HepG2 (cell line): ENCODE measurements around the gene KCTD13. TPM values are rescaled to one million over a fixed set of nuclear protein-coding genes. Genes with fewer than 3 reads are reported as not detected.

Experiments used
- AKAP8 ChIP-seq: sonication (generic); formaldehyde crosslinking; IDR thresholded peaks from 2 replicates; pipeline ENCODE4 v1.5.1; 2020; ENCODE audit warnings: mild to moderate bottlenecking, missing genetic modification reagents
- ARID2 ChIP-seq: sonication (generic); formaldehyde crosslinking; IDR thresholded peaks from 2 replicates; pipeline ENCODE4 v1.8.1; 2022; ENCODE audit warnings: mild to moderate bottlenecking, missing genetic modification reagents, borderline replicate concordance
- E2F2 ChIP-seq: sonication (generic); formaldehyde crosslinking; IDR thresholded peaks from 2 replicates; pipeline ENCODE4 v1.4.0; 2020; ENCODE audit warnings: missing genetic modification reagents, borderline replicate concordance
- HOXA7 ChIP-seq: sonication (generic); formaldehyde crosslinking; IDR thresholded peaks from 2 replicates; pipeline ENCODE4 v1.8.1; 2022; ENCODE audit warnings: mild to moderate bottlenecking, missing genetic modification reagents, moderate library complexity
- KAT2B ChIP-seq: fragments of 150-350 bp; IDR thresholded peaks from 2 replicates; pipeline ENCODE4 v1.6.1; 2014; ENCODE audit warnings: low read depth, low read length, borderline replicate concordance
- KLF12 ChIP-seq: sonication (generic); formaldehyde crosslinking; IDR thresholded peaks from 2 replicates; pipeline ENCODE4 v1.4.0; 2020; ENCODE audit warnings: missing genetic modification reagents, borderline replicate concordance
- MEIS1 ChIP-seq: sonication (generic); formaldehyde crosslinking; IDR thresholded peaks from 2 replicates; pipeline ENCODE4 v1.9.0; 2021; ENCODE audit warnings: mild to moderate bottlenecking, missing genetic modification reagents, moderate library complexity, borderline replicate concordance
- NBN ChIP-seq: fragments of 450-650 bp; conservative IDR thresholded peaks from 2 replicates; pipeline ENCODE4 v1.6.1; 2017
- NFE2L2 ChIP-seq: fragments of 150-350 bp; IDR thresholded peaks from 2 replicates; pipeline ENCODE4 v1.6.1; 2014; ENCODE audit warnings: low read length
- RARA ChIP-seq: IDR thresholded peaks from 2 replicates; pipeline ENCODE4 v1.6.1; 2016; ENCODE audit warnings: missing genetic modification reagents, missing compliant biosample characterization
- SATB2 ChIP-seq: sonication (generic); formaldehyde crosslinking; IDR thresholded peaks from 2 replicates; pipeline ENCODE4 v1.5.0; 2020; ENCODE audit warnings: missing genetic modification reagents
- ZMYM3 ChIP-seq: sonication (generic); formaldehyde crosslinking; IDR thresholded peaks from 2 replicates; pipeline ENCODE4 v1.5.1; 2020; ENCODE audit warnings: mild to moderate bottlenecking, missing genetic modification reagents
- ZNF205 ChIP-seq: IDR thresholded peaks from 2 replicates; pipeline ENCODE4 v1.6.1; 2018; ENCODE audit warnings: missing biosample characterization, missing genetic modification reagents
- ZNF274 ChIP-seq: sonication (generic); formaldehyde crosslinking; IDR thresholded peaks from 2 replicates; pipeline ENCODE4 v1.5.1; 2020; ENCODE audit warnings: mild to moderate bottlenecking, missing genetic modification reagents
- ZNF563 ChIP-seq: sonication (generic); formaldehyde crosslinking; IDR thresholded peaks from 2 replicates; pipeline ENCODE4 v1.8.0; 2022; ENCODE audit warnings: mild to moderate bottlenecking, moderate library complexity, missing genetic modification reagents
- ZNF724P ChIP-seq: sonication (generic); formaldehyde crosslinking; IDR thresholded peaks from 2 replicates; pipeline ENCODE4 v1.8.0; 2022; ENCODE audit warnings: missing genetic modification reagents, borderline replicate concordance
- ZNF770 ChIP-seq: sonication (generic); formaldehyde crosslinking; IDR thresholded peaks from 2 replicates; pipeline ENCODE4 v1.5.0; 2020; ENCODE audit warnings: mild to moderate bottlenecking, missing genetic modification reagents
- ZNF879 ChIP-seq: sonication (generic); formaldehyde crosslinking; IDR thresholded peaks from 2 replicates; pipeline ENCODE4 v1.8.1; 2023; ENCODE audit warnings: missing genetic modification reagents
- ZSCAN29 ChIP-seq: sonication (generic); formaldehyde crosslinking; conservative IDR thresholded peaks from 2 replicates; pipeline ENCODE4 v1.4.0; 2020; ENCODE audit warnings: mild to moderate bottlenecking, missing genetic modification reagents
- polyA plus RNA-seq, 8 experiments: library from polyadenylated mRNA; depleted of rRNA in 3 of 8; stranded (reverse) in 7 of 8; unstranded in 1 of 8; fragments of >200 nt; fragmentation: Illumina TruSeq in 4 of 8; extraction: Trizol in 4 of 8; gene quantifications; 2 replicates each; pipeline versions ENCODE4 v1.2.1 to v1.2.3, GENCODE V29; 2011 to 2016; ENCODE audit warnings: low read depth in 4 of 8, missing spikeins in 1 of 8, mixed read lengths in 1 of 8; ENCODE audit not compliant: insufficient read depth in 1 of 8
- total RNA-seq, 5 experiments: library from RNA; depleted of rRNA; stranded (reverse); fragments of >200 nt; fragmentation: Illumina TruSeq; extraction: Trizol; gene quantifications; 2 replicates each; pipeline ENCODE4 v1.2.3, GENCODE V29; 2016; ENCODE audit warnings: low read depth in 1 of 5
- TF ChIP-seq, protein P1 (sequence below): sonication (generic); formaldehyde crosslinking; IDR thresholded peaks from 2 replicates; pipeline ENCODE4 v1.5.0; 2020; ENCODE audit warnings: missing genetic modification reagents
- TF ChIP-seq, protein P2 (sequence below): IDR thresholded peaks from 2 replicates; pipeline ENCODE4 v1.6.1; 2016; ENCODE audit warnings: low read depth, missing genetic modification reagents, missing compliant biosample characterization

The KCTD13 gene
- total and polyA plus RNA-seq, 2 of the 13 experiments (the other 11 are each of a cell fraction or from before 2014, with no cell fraction given): 6.3 to 14.7 TPM

DNA sequence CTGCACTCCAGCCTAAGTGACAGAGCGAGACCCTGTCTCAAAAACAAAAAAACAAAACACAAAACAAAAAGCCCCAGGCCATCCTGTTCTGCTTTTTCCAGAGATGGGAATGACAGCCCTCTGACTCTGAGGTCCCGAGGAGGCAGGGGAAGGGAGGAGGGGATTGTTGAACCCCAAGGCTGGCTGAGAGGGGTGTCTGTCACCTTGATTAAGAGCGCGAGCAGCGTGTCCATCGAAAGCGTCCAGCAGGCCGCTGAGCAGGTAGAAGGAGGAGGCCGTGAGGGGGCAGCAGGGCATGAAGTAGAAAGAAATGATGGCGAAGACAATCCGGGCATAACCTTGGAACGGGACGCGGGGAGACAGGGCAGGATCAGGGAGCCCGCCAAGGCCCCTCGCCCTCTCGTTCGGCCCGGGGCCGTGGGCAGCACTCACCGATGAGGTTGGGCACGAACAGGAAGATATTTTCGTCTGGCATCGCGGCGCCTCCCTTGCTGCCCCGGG, 63.6 kb downstream of the KCTD13 start (continued):
- TF ChIP-seq, protein P1, sequence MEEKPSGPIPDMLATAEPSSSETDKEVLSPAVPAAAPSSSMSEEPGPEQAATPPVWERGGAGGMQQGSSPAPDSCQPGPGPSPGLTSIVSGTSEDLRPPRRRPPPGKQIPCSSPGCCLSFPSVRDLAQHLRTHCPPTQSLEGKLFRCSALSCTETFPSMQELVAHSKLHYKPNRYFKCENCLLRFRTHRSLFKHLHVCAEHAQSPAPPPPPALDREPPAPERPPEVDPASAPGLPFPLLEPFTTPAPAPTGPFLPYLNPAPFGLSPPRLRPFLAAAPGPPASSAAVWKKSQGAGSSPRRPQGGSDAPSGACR (CRISPR knock-in tag): no peak
- TF ChIP-seq HOXA7 (CRISPR knock-in tag): no peak
- no peak; the same call in 1 of the 2 replicates for TF ChIP-seq AKAP8 (CRISPR knock-in tag)
- no peak for TF ChIP-seq KAT2B
- TF ChIP-seq ZNF205 (CRISPR knock-in tag): 0 out of 2 replicates have a peak, but pooled peaks have one; percentile 5
- TF ChIP-seq RARA (CRISPR knock-in tag): no peak
- no peak for TF ChIP-seq KLF12 (CRISPR knock-in tag)
- no peak for TF ChIP-seq ZSCAN29 (CRISPR knock-in tag)
- TF ChIP-seq NBN: no peak
- no peak for TF ChIP-seq ZNF274 (CRISPR knock-in tag)
- no peak for TF ChIP-seq ZNF724P
- no peak for TF ChIP-seq ZNF770 (CRISPR knock-in tag)
- TF ChIP-seq, protein P2, sequence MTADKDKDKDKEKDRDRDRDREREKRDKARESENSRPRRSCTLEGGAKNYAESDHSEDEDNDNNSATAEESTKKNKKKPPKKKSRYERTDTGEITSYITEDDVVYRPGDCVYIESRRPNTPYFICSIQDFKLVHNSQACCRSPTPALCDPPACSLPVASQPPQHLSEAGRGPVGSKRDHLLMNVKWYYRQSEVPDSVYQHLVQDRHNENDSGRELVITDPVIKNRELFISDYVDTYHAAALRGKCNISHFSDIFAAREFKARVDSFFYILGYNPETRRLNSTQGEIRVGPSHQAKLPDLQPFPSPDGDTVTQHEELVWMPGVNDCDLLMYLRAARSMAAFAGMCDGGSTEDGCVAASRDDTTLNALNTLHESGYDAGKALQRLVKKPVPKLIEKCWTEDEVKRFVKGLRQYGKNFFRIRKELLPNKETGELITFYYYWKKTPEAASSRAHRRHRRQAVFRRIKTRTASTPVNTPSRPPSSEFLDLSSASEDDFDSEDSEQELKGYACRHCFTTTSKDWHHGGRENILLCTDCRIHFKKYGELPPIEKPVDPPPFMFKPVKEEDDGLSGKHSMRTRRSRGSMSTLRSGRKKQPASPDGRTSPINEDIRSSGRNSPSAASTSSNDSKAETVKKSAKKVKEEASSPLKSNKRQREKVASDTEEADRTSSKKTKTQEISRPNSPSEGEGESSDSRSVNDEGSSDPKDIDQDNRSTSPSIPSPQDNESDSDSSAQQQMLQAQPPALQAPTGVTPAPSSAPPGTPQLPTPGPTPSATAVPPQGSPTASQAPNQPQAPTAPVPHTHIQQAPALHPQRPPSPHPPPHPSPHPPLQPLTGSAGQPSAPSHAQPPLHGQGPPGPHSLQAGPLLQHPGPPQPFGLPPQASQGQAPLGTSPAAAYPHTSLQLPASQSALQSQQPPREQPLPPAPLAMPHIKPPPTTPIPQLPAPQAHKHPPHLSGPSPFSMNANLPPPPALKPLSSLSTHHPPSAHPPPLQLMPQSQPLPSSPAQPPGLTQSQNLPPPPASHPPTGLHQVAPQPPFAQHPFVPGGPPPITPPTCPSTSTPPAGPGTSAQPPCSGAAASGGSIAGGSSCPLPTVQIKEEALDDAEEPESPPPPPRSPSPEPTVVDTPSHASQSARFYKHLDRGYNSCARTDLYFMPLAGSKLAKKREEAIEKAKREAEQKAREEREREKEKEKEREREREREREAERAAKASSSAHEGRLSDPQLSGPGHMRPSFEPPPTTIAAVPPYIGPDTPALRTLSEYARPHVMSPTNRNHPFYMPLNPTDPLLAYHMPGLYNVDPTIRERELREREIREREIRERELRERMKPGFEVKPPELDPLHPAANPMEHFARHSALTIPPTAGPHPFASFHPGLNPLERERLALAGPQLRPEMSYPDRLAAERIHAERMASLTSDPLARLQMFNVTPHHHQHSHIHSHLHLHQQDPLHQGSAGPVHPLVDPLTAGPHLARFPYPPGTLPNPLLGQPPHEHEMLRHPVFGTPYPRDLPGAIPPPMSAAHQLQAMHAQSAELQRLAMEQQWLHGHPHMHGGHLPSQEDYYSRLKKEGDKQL: no peak
- TF ChIP-seq ZNF563: no peak
- TF ChIP-seq SATB2 (CRISPR knock-in tag): no peak
- TF ChIP-seq ARID2: no peak
- TF ChIP-seq ZMYM3 (CRISPR knock-in tag): no peak
- TF ChIP-seq E2F2 (CRISPR knock-in tag): no peak
- no peak for TF ChIP-seq ZNF879 (CRISPR knock-in tag)
- no peak for TF ChIP-seq NFE2L2
- TF ChIP-seq MEIS1 (CRISPR knock-in tag): no peak
